SU-DHL-6 (cell line): ENCODE data around the gene KIR2DL4.
"Not testable (repeated sequence)": the region's sequence is repeated elsewhere in the genome, so short reads cannot be mapped to it uniquely, and the experiment has no call there.

Experiments used
- H2AFZ ChIP-seq: fragments of 200-600 bp; sonication (generic); 2 replicates; pipeline ENCODE4 v1.6.1; 2014; ENCODE audit warnings: low read depth, mild to moderate bottlenecking, moderate library complexity, mixed read lengths, antibody characterized with exemption, low read length; ENCODE audit not compliant: severe bottlenecking
- H3F3A ChIP-seq: fragments of 200-600 bp; shearing (Covaris generic); 2 replicates; pipeline ENCODE4 v1.6.0; 2016; ENCODE audit warnings: antibody characterized with exemption, mild to moderate bottlenecking; ENCODE audit not compliant: insufficient read depth
- H3K27ac ChIP-seq: fragments of 200-600 bp; sonication (generic); 2 replicates; pipeline ENCODE4 v1.5.1; 2016; ENCODE audit warnings: low read depth, mild to moderate bottlenecking, low read length, moderate library complexity, mixed read lengths
- H3K27me3 ChIP-seq: fragments of 200-600 bp; sonication (generic), shearing (Covaris generic); 2 replicates; pipeline ENCODE4 v1.6.0; 2014; ENCODE audit warnings: mild to moderate bottlenecking, low read length
- H3K36me3 ChIP-seq: fragments of 200-600 bp; sonication (generic); 2 replicates; pipeline ENCODE4 v1.6.1; 2014; ENCODE audit warnings: mild to moderate bottlenecking, low read length, mixed read lengths
- H3K4me2 ChIP-seq: fragments of 300-600, 200-600 bp; shearing (Covaris generic), sonication (generic); 2 replicates; pipeline ENCODE4 v1.6.0; 2014; ENCODE audit warnings: low read length, low read depth, mild to moderate bottlenecking; ENCODE audit not compliant: poor library complexity, severe bottlenecking
- H3K4me3 ChIP-seq: fragments of 200-600 bp; sonication (generic); 2 replicates; pipeline ENCODE4 v1.5.1; 2014; ENCODE audit warnings: antibody characterized with exemption, low read length, mild to moderate bottlenecking, mixed read lengths; ENCODE audit not compliant: insufficient read depth, poor library complexity, severe bottlenecking
- H3K79me2 ChIP-seq: fragments of 200-600 bp; sonication (generic); 2 replicates; pipeline ENCODE4 v1.6.1; 2014; ENCODE audit warnings: mild to moderate bottlenecking, low read length, moderate library complexity; ENCODE audit not compliant: insufficient read depth
- H3K9ac ChIP-seq: fragments of 200-600 bp; sonication (generic); 2 replicates; pipeline ENCODE4 v1.7.0; 2014; ENCODE audit warnings: mild to moderate bottlenecking, low read length
- H3K9me2 ChIP-seq: fragments of 200-600 bp; sonication (generic); replicated peaks from 2 replicates; pipeline ENCODE4 v1.6.1; 2014; ENCODE audit warnings: low read length; ENCODE audit not compliant: insufficient read depth
- H3K9me3 ChIP-seq: fragments of 200-600 bp; sonication (generic); 2 replicates; pipeline ENCODE4 v1.6.1; 2014; ENCODE audit warnings: low read length, mixed read lengths; ENCODE audit not compliant: insufficient read depth
- H4K20me1 ChIP-seq: fragments of 200-600 bp; sonication (generic); 2 replicates; pipeline ENCODE4 v1.6.1; 2014; ENCODE audit warnings: low read depth, mild to moderate bottlenecking, antibody characterized with exemption, low read length, moderate library complexity, mixed read lengths
- EZH2phosphoT487 ChIP-seq: fragments of 200-600 bp; sonication (generic), shearing (Covaris generic); conservative IDR thresholded peaks from 2 replicates; pipeline ENCODE4 v1.6.1; 2018; ENCODE audit warnings: mild to moderate bottlenecking, antibody characterized with exemption, low read length, moderate library complexity, mixed read lengths
- TF ChIP-seq, protein P1 (sequence below): fragments of 200-600 bp; sonication (generic); IDR thresholded peaks from one replicate; pipeline ENCODE4 v1.5.1; 2017; ENCODE audit warnings: antibody characterized with exemption, mild to moderate bottlenecking, low read length, moderate library complexity; ENCODE audit not compliant: insufficient read depth, poor library complexity, severe bottlenecking

The KIR2DL4 gene

DNA sequence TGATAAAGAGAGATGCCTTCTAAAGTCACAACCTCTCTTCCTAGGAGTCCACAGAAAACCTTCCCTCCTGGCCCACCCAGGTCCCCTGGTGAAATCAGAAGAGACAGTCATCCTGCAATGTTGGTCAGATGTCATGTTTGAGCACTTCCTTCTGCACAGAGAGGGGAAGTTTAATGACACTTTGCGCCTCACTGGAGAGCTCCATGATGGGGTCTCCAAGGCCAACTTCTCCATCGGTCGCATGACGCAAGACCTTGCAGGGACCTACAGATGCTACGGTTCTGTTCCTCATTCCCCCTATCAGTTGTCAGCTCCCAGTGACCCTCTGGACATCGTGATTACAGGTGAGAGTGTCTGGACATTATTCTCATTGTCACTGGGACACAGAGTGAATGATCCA is 15.3 kb upstream of the KIR2DL4 start:
- not testable (repeated sequence) for H2AFZ ChIP-seq, H3K9ac ChIP-seq, H3K9me3 ChIP-seq, H3K27ac ChIP-seq, H3K9me2 ChIP-seq, H3K4me2 ChIP-seq, H4K20me1 ChIP-seq, H3K4me3 ChIP-seq, H3K27me3 ChIP-seq, H3K36me3 ChIP-seq, H3F3A ChIP-seq, H3K79me2 ChIP-seq

DNA sequence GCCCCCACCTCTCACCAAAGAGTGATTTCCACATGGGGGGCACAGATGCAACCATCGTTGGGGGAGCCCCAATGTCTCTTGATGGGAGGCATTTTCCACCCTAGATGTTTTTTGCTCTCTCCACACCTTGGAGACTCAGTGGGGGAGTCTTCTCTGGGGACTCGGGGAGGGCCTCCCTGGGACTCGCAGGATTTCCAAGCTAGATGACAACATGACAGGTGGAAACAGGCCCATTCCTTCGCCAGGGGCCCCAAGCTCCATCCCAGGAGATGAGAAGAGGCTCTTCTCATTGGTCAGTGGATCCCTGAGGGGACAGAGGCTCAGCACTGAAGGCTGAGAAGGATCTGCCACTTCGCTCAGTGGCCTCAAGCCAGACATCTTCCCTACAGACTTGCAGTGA is 12.7 kb upstream of the KIR2DL4 start:
- no peak for TF ChIP-seq EZH2phosphoT487
- TF ChIP-seq, protein P1, sequence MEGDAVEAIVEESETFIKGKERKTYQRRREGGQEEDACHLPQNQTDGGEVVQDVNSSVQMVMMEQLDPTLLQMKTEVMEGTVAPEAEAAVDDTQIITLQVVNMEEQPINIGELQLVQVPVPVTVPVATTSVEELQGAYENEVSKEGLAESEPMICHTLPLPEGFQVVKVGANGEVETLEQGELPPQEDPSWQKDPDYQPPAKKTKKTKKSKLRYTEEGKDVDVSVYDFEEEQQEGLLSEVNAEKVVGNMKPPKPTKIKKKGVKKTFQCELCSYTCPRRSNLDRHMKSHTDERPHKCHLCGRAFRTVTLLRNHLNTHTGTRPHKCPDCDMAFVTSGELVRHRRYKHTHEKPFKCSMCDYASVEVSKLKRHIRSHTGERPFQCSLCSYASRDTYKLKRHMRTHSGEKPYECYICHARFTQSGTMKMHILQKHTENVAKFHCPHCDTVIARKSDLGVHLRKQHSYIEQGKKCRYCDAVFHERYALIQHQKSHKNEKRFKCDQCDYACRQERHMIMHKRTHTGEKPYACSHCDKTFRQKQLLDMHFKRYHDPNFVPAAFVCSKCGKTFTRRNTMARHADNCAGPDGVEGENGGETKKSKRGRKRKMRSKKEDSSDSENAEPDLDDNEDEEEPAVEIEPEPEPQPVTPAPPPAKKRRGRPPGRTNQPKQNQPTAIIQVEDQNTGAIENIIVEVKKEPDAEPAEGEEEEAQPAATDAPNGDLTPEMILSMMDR: no peak
- Histone ChIP-seq H3K27ac (no peak overlapping the region), H3K27me3 (no peaks in the 10 kb centered on the region), H4K20me1 (no peaks in the 10 kb centered on the region), H3F3A (no peaks in the 10 kb centered on the region), H3K9me2 (no peaks in the 10 kb centered on the region), H3K36me3 (no peaks in the 10 kb centered on the region), H2AFZ (no peak overlapping the region), H3K4me2 (no peak overlapping the region), H3K9ac (no peak overlapping the region), H3K9me3 (no peaks in the 10 kb centered on the region), H3K79me2 (no peaks in the 10 kb centered on the region), H3K4me3 (no peak overlapping the region)

DNA sequence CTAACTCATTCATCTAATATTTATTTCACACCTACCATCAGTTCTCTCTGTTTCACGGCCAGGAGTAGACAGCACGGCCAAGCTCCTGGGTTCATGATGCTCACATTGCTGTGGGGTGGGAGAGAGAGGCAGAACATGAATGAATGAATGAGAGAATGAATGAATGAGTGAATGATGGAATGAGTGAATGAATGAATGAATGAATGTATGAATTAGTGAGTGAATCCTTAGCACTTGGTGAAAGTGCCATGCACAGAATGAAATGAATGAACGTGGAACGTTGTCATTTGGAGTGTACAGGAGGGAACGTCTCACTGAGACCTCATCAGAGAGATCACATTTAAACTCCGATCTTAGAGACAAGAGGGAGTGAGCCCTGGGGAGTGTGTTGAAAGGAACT is 11.9 kb upstream of the KIR2DL4 start:
- no peaks in the 10 kb centered on the region for H3K9me2 ChIP-seq
- H3K36me3 ChIP-seq: no peaks in the 10 kb centered on the region
- no peaks in the 10 kb centered on the region for H3K27me3 ChIP-seq
- no peaks in the 10 kb centered on the region for H3K79me2 ChIP-seq
- no peak overlapping the region for H3K27ac ChIP-seq
- no peak overlapping the region for H3K9ac ChIP-seq
- no peaks in the 10 kb centered on the region for H3F3A ChIP-seq
- no peaks in the 10 kb centered on the region for H3K9me3 ChIP-seq
- TF ChIP-seq EZH2phosphoT487: no peak
- TF ChIP-seq, protein P1: no peak
- H2AFZ ChIP-seq: no peak overlapping the region
- no peaks in the 10 kb centered on the region for H4K20me1 ChIP-seq
- no peak overlapping the region for H3K4me3 ChIP-seq
- H3K4me2 ChIP-seq: no peak overlapping the region

DNA sequence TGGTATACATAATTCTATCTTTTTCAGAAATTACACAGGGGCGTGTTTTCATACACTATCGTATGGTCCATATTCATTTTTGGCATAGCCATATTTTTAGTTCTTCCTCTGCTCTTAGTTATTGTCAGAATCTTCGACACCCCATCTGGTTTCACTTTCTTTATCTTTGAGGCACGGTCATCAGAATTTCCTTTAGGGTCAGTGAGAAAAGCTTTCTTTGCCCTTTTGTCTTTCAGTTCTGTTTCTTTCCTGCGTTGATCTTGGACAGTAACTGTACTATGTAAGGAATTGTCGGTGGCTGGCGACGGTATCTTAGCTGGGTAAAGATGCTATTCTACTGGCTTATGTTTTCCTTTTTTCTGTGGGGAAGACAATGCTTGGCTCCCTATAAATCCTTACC is 10.6 kb upstream of the KIR2DL4 start:
- Histone ChIP-seq H3K27ac (no peak overlapping the region), H3K27me3 (no peaks in the 10 kb centered on the region), H2AFZ (no peak overlapping the region), H3K79me2 (no peaks in the 10 kb centered on the region), H3F3A (no peaks in the 10 kb centered on the region), H3K9me3 (no peaks in the 10 kb centered on the region), H4K20me1 (no peaks in the 10 kb centered on the region), H3K36me3 (no peaks in the 10 kb centered on the region), H3K9ac (no peak overlapping the region), H3K4me2 (peak overlapping the region; percentile 17), H3K9me2 (no peaks in the 10 kb centered on the region), H3K4me3 (no peak overlapping the region)
- TF ChIP-seq, protein P1: no peak
- TF ChIP-seq EZH2phosphoT487: no peak
